ENCODE data around the gene PUM1.
"Not testable (repeated sequence)": the region's sequence is repeated elsewhere in the genome, so short reads cannot be mapped to it uniquely, and the experiment has no call there.

Gene PUM1, protein sequence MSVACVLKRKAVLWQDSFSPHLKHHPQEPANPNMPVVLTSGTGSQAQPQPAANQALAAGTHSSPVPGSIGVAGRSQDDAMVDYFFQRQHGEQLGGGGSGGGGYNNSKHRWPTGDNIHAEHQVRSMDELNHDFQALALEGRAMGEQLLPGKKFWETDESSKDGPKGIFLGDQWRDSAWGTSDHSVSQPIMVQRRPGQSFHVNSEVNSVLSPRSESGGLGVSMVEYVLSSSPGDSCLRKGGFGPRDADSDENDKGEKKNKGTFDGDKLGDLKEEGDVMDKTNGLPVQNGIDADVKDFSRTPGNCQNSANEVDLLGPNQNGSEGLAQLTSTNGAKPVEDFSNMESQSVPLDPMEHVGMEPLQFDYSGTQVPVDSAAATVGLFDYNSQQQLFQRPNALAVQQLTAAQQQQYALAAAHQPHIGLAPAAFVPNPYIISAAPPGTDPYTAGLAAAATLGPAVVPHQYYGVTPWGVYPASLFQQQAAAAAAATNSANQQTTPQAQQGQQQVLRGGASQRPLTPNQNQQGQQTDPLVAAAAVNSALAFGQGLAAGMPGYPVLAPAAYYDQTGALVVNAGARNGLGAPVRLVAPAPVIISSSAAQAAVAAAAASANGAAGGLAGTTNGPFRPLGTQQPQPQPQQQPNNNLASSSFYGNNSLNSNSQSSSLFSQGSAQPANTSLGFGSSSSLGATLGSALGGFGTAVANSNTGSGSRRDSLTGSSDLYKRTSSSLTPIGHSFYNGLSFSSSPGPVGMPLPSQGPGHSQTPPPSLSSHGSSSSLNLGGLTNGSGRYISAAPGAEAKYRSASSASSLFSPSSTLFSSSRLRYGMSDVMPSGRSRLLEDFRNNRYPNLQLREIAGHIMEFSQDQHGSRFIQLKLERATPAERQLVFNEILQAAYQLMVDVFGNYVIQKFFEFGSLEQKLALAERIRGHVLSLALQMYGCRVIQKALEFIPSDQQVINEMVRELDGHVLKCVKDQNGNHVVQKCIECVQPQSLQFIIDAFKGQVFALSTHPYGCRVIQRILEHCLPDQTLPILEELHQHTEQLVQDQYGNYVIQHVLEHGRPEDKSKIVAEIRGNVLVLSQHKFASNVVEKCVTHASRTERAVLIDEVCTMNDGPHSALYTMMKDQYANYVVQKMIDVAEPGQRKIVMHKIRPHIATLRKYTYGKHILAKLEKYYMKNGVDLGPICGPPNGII

GRCh38 chr1:31065310-31066217 lies at the start of gene PUM1:
Gene PUM1 (minus strand): TSS chr1:31065717. CDS start chr1:31059566, 6,151 bp downstream.
- DNase-seq: peak; percentile 98 to 99

DNA sequence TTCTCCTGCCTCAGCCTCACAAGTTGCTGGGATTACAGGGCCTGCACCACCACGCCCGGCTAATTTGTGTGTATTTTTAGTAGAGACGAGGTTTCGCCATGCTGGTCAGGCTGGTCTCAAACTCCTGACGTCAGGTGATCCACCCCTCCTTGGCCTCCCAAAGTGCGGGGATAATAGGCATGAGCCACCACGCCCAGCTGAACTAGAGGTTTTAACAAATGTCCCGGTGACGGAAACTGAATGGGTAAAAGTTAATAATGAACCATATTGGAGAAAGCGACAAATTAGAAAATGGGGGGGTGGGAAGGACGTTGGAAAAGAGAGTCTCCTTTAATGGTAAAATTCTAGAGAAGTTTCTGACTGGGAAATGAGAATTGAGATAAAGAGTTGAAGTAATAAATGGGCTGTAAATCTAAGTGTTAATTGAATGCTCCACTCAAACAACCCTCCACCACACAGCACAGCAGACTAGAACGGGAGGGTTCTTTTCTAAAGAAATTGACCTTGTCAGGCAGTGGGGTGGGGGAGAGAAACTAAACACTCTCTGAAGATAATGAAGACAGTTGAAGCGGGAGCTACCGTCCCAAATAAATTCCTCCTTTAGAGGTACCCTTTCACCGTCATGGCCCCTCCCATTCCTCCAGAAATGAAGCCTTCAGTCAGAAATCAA lies 46.9 kb upstream of the PUM1 start:
- DNase-seq: no peak

DNA sequence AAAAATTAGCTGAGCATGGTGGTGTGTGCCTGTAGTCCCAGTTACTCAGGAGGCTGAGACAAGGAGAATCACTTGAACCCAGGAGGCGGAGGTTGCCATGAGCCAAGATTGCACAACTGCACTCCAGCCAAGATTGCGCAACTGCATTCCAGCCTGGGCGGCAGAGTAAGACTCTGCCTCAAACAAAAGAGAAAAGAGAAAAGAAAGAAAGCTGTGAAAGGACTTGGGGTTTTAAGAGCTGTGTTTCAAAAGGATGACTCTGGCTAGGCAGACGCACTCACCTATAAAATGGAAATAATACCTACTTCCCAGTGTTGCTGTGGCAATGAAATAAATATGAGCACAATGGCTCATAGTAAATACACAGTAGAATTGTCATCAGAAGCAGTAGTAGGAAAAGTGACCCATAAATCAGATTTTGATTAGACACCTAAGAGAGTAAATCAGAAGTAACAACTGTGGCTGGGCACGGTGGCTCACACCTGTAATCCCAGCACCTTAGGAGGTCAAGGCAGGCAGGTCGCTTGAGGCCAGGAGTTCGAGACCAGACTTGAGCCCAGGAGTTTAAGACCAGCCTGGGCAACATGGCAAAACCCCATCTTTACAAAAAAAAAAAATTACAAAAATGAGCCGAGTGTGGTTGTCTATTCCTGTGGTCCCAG lies 45.9 kb upstream of the PUM1 start:
- no peak for DNase-seq

- DNase-seq: no peak
Measured at GRCh38 chr1:31110846-31111245, 45.3 kb upstream of the PUM1 start.

DNA sequence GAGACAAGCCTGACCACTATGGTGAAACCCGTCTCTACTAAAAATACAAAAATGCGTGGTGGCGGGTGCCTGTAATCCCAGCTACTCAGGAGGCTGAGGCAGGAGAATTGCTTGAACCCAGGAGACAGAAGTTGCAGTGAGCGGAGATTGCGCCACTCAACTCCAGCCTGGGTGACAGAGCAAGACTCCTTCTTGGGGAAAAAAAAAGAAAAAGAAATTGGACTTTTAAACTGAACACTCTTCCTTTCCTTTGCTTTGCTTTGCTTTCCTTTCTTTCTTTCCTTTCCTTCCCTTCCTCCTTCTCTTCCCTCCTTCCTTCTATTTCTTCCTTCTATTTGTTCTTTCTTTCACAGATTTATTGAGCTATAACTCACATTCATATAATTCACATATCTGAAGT lies 43.3 kb upstream of the PUM1 start:
- DNase-seq: no peak

GRCh38 chr1:31105646-31106045 lies 40.1 kb upstream of the PUM1 start:
- no peak for DNase-seq

DNA sequence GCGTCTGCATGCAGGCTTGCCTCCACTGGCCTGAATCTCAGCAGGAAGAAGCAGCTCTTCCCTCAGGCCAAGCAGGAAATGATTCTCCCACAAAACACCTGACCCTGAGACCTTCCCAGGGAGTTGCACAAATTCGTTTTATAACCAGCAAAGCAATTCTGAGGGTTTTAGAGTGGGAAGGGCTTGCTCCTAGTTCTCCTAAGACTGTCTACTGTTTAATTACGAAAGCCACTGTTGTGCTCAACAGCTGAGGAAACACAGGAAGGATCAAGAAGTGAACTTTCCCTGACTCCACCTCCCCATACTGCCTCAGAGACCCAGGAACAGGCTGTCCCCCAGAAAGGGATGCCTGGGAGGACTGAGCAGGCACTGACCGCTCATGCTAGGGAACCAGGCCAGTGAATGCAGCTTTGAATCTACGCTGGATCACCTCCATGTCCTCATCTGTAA lies 37.0 kb upstream of the PUM1 start:
- DNase-seq: no peak

- no peak for DNase-seq
Measured at GRCh38 chr1:31101147-31101502, 35.6 kb upstream of the PUM1 start.

DNA sequence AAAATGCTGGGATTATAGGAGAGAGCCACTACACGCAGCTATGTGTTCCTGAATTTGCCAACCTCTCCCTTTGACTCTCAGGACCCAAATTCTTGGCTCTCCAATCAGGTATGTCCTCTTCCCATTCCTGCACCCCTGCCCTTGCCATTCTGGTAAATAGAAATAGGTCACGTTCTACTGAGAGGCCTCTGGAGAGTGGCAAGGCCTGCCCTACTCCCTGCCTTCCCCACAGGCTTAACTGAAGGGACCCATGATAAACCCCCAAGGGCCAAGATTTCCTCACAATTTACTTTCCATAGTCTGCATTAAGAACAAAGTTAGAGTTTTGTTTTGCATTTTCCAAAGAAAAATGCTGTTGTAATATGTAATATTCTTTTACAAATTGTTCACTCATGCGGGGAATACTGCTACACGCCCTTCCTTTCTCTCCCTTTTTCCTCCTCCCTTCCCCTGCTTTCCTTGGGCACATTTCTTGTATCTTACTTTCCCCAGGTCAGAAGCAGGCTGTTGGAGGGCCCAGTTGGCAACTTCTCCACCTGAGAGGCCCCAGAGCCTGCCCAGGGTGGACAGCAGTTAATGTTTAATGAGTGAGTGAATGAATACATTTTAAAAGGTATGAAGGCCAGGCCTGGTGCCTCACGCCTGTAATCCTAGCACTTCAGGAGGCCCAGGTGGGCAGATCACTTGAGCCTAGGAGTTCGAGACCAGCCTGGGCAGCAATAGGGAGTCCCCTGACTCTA lies 33.9 kb upstream of the PUM1 start:
- DNase-seq: no peak

DNA sequence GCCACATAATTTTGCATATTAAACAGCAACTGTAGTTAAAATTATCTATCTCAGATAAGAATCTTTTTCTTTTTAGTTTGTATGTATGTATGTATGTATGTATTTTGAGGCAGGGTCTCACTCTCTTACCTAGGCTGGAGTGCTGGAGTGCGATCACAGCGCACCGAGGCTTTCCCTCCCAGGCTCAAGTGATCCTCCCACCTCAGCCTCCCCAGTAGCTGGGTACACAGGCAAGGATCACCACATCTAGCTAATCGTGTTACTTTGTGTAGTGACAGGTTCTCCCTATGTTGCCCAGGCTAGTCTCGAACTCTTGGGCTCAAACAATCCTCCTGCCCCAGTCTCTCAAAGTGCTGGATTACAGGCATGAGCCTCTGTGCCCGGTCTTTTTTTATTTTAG lies 30.5 kb upstream of the PUM1 start:
- DNase-seq: no peak

DNA sequence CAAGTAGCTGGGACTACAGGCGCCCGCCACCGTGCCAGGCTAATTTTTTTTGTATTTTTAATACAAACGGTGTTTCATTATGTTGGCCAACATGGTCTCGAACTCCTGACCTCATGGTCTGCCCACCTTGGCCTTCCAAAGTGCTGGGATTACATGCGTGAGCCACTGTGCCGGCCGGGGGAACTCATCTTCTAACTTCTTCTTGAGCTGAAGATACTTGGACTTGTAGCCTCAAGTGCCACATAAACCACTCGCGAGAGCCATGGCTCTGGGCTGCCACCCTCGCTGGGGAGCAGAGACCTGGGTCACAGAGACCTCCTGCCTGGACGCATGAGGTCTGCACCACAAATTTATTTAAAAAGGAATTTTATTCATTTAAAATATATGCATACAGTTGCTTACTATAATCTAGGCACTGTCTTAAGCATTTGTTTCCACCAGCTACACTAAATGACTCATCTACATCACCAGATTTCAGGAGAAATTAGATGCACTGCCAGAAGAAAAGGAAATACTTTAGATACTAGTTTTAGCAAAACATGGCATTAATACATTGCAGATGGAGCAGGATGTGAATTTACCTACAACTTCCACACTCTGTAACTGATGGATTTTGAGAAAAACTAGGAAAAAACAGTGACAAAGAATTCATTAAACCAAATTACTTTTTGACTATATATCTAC lies 29.9 kb upstream of the PUM1 start:
- no peak for DNase-seq

GRCh38 chr1:31088081-31088480 lies 22.6 kb upstream of the PUM1 start:
- DNase-seq: not testable (repeated sequence)

GRCh38 chr1:31084782-31085569 lies 19.5 kb upstream of the PUM1 start:
- DNase-seq: no peak

DNA sequence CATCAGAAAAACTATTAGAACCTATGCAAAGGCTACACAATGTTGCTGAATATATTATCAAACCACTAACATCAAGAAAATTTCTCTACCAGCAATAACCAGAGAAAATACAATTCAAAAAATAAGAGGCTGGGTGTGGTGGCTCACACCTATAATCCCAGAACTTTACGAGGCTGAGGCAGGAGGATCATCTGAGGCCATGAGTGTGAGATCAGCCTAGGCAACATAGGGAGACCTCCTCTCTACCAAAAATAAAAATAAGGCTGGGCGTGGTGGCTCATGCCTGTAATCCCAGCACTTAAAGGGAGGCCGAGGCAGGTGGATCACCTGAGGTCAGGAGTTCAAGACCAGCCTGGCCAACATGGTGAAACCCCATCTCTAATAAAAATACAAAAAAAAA lies 16.9 kb upstream of the PUM1 start:
- DNase-seq: no peak

DNA sequence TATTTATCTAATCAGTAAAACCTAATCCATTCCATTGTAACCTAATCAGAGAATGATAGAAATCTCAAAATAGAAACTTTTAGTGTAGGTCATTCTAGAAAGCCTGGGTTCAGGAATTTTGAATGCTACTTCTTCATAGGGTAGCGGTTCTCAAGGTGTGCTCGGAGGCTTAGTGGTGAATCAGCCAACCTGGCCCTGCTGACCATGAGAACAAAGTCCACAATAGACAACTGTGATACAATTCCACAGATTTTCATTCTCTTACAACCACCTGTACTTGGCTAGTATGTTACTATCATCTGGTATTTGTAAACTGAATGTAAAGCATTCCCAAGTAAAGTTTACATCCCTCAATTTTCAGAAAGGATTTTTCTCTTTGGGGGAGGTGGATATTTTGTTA lies 7.5 kb upstream of the PUM1 start:
- no peak for DNase-seq

GRCh38 chr1:31072304-31072746 lies 6.8 kb upstream of the PUM1 start:
- no peak for DNase-seq

- DNase-seq: no peak
Measured at GRCh38 chr1:31069392-31069791, 3.9 kb upstream of the PUM1 start.

- peak; percentile 11 to 13 for DNase-seq
Measured at GRCh38 chr1:31064718-31065309, 703 bp downstream of the PUM1 start.

All from stimulated activated CD4-positive, alpha-beta T cell treated with anti-CD3 and anti-CD28 coated beads, Interleukin-2, amount 100 ng/mL, for 48 hours (primary cell).